Measurements from ENCODE around the gene ADGRV1.

GRCh38 chr5:90854169-90854568 lies 295.6 kb downstream of the ADGRV1 start:
- TF ChIP-seq SUZ12 (IDR thresholded peaks at IDR 0.05) (no peak), TARDBP (IDR thresholded peaks at IDR 0.05) (no peak), FOXM1 (IDR thresholded peaks at IDR 0.05; ENCODE audit: borderline replicate concordance) (no peak), SP1 (IDR thresholded peaks at IDR 0.05) (no peak), FOXA1 (IDR thresholded peaks at IDR 0.05) (no peak), PKNOX1 (IDR thresholded peaks at IDR 0.05) (no peak), FOXK2 (IDR thresholded peaks at IDR 0.05) (no peak), BHLHE40 (IDR thresholded peaks at IDR 0.05; ENCODE audit: borderline replicate concordance) (no peak)
